ENCODE data around the gene SDHAF2. TPM values are rescaled to one million over a fixed set of nuclear protein-coding genes. Genes with fewer than 3 reads are reported as not detected.
"Not testable (repeated sequence)": the region's sequence is repeated elsewhere in the genome, so short reads cannot be mapped to it uniquely, and the experiment has no call there.

Gene SDHAF2
- 40.3 and 40.6 TPM in 2 replicates for total RNA-seq (2014; rRNA removed; shearing (Covaris generic))

DNA sequence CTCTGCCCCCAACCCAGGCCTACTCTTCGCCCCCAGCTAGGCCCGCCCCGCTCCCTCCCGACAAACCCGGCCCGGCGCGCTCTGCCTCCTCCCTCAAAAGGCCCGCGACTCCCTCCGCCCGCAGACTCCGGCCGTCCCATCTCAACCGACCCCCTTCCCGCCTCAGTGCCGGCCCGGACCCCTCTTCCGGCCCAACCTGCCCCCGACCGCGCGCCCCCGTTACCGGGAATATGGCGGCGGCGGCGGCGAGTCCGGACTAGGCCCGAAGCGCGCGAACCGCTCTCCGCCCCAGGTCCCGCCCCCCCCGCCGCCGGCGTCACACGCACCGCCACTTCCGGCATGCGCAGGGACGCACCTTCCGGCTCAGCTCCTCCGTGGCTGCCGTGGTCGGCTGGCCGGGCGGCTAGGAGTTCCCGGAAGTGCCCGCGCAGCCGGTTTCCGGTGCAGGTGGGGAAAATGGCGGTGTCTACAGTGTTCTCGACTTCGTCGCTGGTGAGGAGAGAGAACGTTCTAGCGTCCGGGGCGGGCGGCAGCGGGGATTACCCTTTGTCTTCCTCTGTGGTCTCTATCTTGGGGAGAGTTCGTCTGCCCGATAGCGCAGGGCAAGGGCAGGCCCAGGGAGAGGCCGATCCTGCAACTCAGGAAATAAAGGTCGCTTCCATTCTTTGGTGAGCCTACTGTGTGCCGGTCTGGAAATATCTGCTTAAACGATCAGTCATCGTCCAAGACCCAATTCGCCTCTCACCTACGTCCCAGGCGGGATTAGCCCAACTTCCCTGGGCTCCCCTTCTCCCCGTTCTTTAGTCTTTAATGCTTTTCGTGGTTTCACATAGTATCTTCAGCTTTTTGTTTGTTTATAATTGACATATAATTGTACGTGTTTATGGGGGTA, at the start of gene SDHAF2, which contains the start of gene CPSF7:
Gene SDHAF2 (plus strand): TSS at position 434 of the 892 bp plus-strand sequence. CDS start 23 bp downstream, at position 457.
Gene CPSF7 (minus strand): TSS at position 285 of the 892 bp plus-strand sequence. CDS start 740 bp downstream, outside the sequence.
- DNase-seq (ENCODE audit: low spot score): peak; percentile 86

DNA sequence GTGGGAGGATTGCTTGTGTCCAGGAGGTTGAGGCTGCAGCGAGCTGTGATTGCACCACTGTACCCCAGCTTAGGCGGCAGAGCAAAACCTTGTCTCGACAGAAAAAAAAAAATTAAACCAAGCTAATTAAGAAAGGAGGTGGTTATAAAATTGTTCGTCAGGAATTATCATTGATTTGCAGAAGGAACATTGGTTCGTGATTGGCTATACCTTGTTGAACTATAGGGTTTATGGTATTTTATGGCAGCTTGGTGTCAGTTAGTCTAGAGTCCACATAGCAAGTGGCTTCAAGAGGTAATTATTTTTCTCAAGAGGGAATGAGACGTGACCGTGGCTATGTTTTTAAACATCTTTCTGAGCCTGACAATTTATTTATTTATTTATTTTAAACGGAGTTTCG, 49.0 kb upstream of the SDHAF2 start:
- DNase-seq (ENCODE audit: low spot score): no peak

GRCh38 chr11:61383859-61384258, 46.1 kb upstream of the SDHAF2 start:
- DNase-seq (ENCODE audit: low spot score): not testable (repeated sequence)

GRCh38 chr11:61384271-61385242, 45.4 kb upstream of the SDHAF2 start:
- DNase-seq (ENCODE audit: low spot score): no peak

- DNase-seq (ENCODE audit: low spot score): no peak
Measured at GRCh38 chr11:61390161-61390560, 39.8 kb upstream of the SDHAF2 start.

DNA sequence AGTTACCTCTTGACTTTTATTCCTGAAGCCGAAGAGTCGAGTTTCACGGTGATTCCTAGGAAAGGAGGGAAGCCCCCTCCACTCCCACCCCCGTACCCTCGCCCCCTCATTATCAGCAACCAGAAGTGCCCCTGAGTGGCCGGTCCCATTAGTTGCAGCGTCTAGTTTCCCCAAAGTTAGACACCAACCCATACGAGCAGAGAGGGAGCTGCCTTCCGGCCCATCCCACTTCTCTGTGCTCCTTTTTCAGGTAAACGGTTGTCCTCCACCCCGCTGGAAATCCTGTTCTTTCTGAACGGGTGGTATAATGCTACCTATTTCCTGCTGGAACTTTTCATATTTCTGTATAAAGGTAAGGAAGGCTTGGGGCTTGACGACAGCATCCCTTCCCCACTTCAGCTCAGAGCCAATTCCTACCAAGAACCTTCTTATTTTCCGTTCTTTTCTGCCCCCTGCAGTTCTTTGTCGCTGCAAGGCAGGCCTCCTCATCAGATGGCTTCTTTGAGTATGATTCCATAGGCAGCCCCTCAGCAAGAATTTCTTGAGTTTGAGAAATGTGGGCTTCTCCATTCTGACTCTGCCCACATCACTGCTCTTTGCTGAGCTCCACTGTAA, 36.8 kb upstream of the SDHAF2 start:
- DNase-seq (ENCODE audit: low spot score): no peak

- DNase-seq (ENCODE audit: low spot score): no peak
Measured at GRCh38 chr11:61401173-61401572, 28.8 kb upstream of the SDHAF2 start.

- DNase-seq (ENCODE audit: low spot score): no peak
Measured at GRCh38 chr11:61401573-61401972, 28.4 kb upstream of the SDHAF2 start.

DNA sequence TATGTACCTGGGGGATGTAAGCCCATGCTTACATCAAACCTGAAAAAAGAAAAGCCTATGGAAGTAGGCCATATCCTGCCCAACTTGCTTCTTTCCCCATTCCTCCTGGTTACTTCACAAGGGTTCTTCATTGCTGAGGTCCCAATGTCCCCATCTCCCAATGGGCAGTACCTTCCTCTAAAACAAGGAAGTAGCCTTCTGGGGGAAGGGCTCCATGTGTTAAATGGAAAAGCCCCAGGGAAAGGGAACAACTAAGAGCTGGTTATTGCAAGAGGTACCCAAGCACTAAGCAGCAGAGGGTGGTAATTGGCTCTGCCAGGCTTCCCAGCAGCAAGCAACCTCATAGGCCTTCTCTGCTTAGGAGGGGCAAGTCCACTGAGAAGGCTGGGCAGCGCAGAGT, 26.3 kb upstream of the SDHAF2 start:
- DNase-seq (ENCODE audit: low spot score): no peak

- no peak for DNase-seq (ENCODE audit: low spot score)
Measured at GRCh38 chr11:61404103-61404502, 25.8 kb upstream of the SDHAF2 start.

DNA sequence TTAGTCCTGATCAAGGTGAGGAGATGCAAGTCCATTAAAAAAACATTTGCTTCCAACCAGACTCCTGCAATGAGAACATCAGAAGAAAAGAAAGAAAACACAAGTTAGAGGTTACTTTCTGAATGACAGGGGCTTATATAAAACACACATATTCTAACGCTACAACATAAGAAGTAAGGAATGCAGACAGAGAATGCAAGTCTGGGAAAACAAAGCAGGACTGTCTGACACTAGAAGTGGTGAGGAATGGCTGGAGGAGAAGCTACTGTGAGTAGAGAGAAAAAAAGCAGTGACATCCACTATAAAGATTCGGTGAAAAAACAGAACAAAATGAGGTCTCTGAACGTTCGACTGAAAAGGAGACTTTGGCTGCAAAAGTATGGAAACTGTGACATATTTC, 25.3 kb upstream of the SDHAF2 start:
- DNase-seq (ENCODE audit: low spot score): no peak

DNA sequence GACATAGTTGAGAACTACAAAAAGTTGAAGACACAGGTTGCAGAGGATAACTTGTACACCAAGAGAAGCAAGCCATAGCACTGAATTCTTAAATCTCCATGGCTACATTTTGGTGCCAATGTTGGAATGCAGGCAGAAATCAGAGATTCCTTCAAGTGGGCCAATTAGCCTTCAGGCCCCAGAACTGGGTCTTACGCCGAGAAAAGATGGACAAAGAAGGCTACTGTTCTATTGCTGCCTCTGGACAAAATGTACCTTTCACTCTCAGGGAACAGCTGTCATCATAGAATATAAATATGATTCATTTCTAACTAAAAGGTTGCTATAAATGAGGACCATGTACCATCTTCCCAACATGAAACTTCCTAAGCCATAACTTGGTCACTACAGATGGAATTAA, 23.9 kb upstream of the SDHAF2 start:
- no peak for DNase-seq (ENCODE audit: low spot score)

- DNase-seq (ENCODE audit: low spot score): no peak
Measured at GRCh38 chr11:61406991-61407728, 22.8 kb upstream of the SDHAF2 start.

- no peak for DNase-seq (ENCODE audit: low spot score)
Measured at GRCh38 chr11:61411589-61411988, 18.3 kb upstream of the SDHAF2 start.

DNA sequence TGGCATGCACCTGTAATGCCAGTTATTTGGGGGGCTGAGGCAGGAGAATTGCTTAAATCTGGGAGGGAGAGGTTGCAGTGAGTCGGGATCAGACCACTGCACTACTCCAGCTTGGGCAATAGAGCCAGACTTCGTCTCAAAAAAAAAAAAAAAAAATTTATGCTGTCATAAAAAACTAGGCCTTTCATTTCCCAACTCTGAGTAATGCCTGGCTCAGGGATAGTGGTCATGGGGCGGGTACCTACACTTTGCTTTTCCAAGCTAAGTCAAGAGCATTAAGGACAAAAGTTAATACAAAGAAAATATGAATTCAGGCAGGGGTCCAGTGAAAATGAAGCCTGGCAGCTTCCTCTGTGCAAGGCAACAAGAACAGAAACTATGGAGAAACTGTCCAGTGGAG, 16.4 kb upstream of the SDHAF2 start:
- DNase-seq (ENCODE audit: low spot score): no peak

- DNase-seq (ENCODE audit: low spot score): no peak
Measured at GRCh38 chr11:61414547-61414946, 15.4 kb upstream of the SDHAF2 start.

- no peak for DNase-seq (ENCODE audit: low spot score)
Measured at GRCh38 chr11:61415381-61415780, 14.5 kb upstream of the SDHAF2 start.

- no peak for DNase-seq (ENCODE audit: low spot score)
Measured at GRCh38 chr11:61416941-61417340, 13.0 kb upstream of the SDHAF2 start.

DNA sequence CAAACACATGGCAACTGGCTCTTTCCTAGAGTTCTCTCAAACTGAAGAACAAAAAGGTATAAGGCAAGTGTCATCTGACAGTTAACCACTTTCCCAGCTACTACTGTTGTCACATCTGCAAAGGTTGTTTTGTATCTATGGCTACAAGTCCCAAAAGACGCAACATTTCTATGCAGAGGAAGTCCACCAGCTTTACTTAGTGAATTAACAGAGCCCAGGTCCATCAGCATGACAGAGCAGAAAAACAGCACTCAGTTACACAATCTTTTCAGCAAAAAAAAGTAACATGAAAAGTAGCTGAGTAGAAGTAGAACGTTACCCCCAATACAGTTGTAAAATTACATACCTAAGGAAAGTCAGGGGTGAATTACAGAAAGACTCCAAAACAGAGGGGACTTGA, 12.3 kb upstream of the SDHAF2 start:
- no peak for DNase-seq (ENCODE audit: low spot score)

DNA sequence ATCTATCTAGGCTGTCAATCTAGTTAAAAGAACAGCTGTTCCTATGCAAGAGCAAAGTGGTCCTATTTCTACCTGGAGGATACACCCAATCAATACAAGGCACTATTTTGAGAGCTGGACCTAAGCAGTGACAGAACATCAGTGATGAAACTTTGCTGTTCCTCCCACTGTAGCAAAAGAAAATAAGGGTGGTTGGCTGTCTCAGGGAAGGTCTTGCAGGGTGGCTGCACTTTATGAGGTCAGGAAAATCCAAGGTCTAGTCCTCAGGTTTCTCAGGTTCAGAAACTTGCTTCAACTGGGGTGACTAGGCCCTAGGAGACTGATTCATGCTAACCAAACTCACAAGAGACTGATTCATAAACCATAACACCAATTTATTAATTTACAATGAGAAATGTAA, 11.8 kb upstream of the SDHAF2 start:
- no peak for DNase-seq (ENCODE audit: low spot score)

DNA sequence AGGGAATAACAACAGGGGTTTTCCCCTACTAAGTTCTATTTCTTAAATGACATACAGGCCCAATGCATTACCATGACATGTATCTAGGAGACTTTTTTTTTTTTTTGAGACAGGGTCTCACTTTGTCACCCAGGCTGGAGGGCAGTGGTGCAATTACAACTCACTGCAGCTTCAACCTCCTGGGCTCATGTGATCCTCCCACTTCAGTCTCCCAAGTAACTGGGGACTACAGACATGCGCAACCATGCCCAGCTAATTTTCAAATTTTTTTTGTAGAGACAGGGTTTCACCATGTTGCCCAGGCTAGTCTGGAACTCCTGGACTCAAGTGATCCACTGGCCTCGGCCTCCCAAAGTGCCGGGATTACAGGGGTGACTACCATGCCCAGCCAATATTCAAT, 7.7 kb upstream of the SDHAF2 start:
- DNase-seq (ENCODE audit: low spot score): no peak
